Lung (tissue), 12 donors: ENCODE results near the gene CMSS1. TPM values are rescaled to one million over a fixed set of nuclear protein-coding genes. Genes with fewer than 3 reads are reported as not detected.
"Not testable (repeated sequence)": the region's sequence is repeated elsewhere in the genome, so short reads cannot be mapped to it uniquely, and the experiment has no call there.

ENCODE experiments used
- ATAC-seq: fragments of 200-7000 bp; cut with Tn5 transposase; one replicate; pipeline ENCODE4 v1.9.1; 2020; ENCODE audit warnings: moderate number of reproducible peaks; ENCODE audit not compliant: insufficient read depth, low FRiP score
- DNase-seq, 3 donors: peaks; one replicate each; pipeline ENCODE4 v3.0.0-alpha.2; 2013 to 2017
- H3K27ac ChIP-seq, 2 donors: one replicate each; pipeline ENCODE4 v1.5.1; 2013; ENCODE audit warnings: mild to moderate bottlenecking in 2 of 2, moderate library complexity in 2 of 2, control low read depth in 1 of 2, inconsistent platforms in 1 of 2, low read depth in 1 of 2, low read length in 1 of 2
- H3K27me3 ChIP-seq, 3 donors: one replicate each; pipeline ENCODE4 v1.5.1; 2013; ENCODE audit warnings: low read length in 2 of 3; ENCODE audit not compliant: control insufficient read depth in 3 of 3, insufficient read depth in 3 of 3
- H3K36me3 ChIP-seq, 4 donors: one replicate each; pipeline ENCODE4 v1.5.1; 2013; ENCODE audit warnings: low read length in 4 of 4, mild to moderate bottlenecking in 1 of 4, moderate library complexity in 1 of 4; ENCODE audit not compliant: control insufficient read depth in 4 of 4, insufficient read depth in 4 of 4
- H3K4me1 ChIP-seq, 5 donors: one replicate each; pipeline ENCODE4 v1.5.1; 2013; ENCODE audit warnings: low read length in 5 of 5, mild to moderate bottlenecking in 2 of 5, moderate library complexity in 1 of 5; ENCODE audit not compliant: control insufficient read depth in 5 of 5, insufficient read depth in 5 of 5
- H3K4me3 ChIP-seq: one replicate; pipeline ENCODE4 v1.5.1; 2013; ENCODE audit warnings: mild to moderate bottlenecking, control low read depth, moderate library complexity
- H3K9ac ChIP-seq, 2 donors: one replicate each; pipeline ENCODE4 v1.5.1; 2013; ENCODE audit warnings: low read length in 2 of 2, control low read depth in 1 of 2; ENCODE audit not compliant: insufficient read depth in 1 of 2
- H3K9me3 ChIP-seq, 4 donors: one replicate each; pipeline ENCODE4 v1.5.1; 2013; ENCODE audit warnings: low read length in 3 of 4, mild to moderate bottlenecking in 1 of 4, moderate library complexity in 1 of 4; ENCODE audit not compliant: control insufficient read depth in 4 of 4, insufficient read depth in 3 of 4
- WGBS, 2 donors: extraction: QIAGEN DNeasy Blood & Tissue Kit; methylation state at CpG; one replicate each; pipeline ENCODE4 v1.1.7; 2013; 5-methylcytosine and 5-hydroxymethylcytosine counted together
- polyA plus RNA-seq, 2 donors: library from polyadenylated mRNA; stranded (reverse); fragments of 200-250 nt; gene quantifications; one replicate each; pipeline ENCODE4 v1.2.1, GENCODE V29; 2013
- total RNA-seq, 2 donors: library from RNA; depleted of rRNA in 1 of 2; stranded (reverse); fragments of >200 nt in 1 of 2; gene quantifications; one replicate each; pipeline ENCODE4 v1.2.1, GENCODE V29; 2014 to 2021
- TF ChIP-seq, protein P1 (sequence below): IDR thresholded peaks from 2 replicates; pipeline ENCODE4 v1.5.1; 2012; ENCODE audit warnings: mild to moderate bottlenecking; ENCODE audit errors: control extremely low read depth, extremely low read depth
- donor health status: control.
- donor health status: control.
- donor health status: Bipolar disorder and iron deficiency.
- donor health status: healthy.
- donor health status: DM: yes; HTN: yes; CAD: no.

CMSS1 gene
- total and polyA plus RNA-seq, 4 donors = 12.3 to 28.9 (median 22.6) TPM

DNA sequence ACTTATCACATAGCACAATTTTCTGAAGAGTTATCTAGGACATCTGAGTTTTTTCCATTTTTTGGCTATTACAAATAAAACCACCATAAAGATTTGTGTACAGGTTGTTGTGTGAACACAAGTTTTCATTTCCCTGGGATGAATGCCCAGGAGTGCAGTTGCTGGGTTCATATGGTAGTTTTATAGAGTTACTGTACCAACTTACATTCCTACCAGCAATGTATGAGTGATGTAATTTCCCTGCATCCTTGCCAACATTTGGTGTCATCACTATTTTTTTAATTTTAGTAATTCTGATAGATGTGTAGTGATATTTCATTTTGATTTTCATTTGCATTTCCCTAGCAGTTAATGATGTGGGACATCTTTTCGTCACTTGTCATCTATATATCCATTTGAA, 276.2 kb downstream of the CMSS1 start:
- no peaks in the 10 kb centered on the region for H3K36me3 ChIP-seq
- no peaks in the 10 kb centered on the region for H3K9me3 ChIP-seq
- DNase-seq (no peak), ATAC-seq (no peak)
- no peak overlapping the region for H3K27ac ChIP-seq
- WGBS, 2 donors = 96 to 97% methylated on average over 1 of the region's 1 CpG
- TF ChIP-seq, protein P1, sequence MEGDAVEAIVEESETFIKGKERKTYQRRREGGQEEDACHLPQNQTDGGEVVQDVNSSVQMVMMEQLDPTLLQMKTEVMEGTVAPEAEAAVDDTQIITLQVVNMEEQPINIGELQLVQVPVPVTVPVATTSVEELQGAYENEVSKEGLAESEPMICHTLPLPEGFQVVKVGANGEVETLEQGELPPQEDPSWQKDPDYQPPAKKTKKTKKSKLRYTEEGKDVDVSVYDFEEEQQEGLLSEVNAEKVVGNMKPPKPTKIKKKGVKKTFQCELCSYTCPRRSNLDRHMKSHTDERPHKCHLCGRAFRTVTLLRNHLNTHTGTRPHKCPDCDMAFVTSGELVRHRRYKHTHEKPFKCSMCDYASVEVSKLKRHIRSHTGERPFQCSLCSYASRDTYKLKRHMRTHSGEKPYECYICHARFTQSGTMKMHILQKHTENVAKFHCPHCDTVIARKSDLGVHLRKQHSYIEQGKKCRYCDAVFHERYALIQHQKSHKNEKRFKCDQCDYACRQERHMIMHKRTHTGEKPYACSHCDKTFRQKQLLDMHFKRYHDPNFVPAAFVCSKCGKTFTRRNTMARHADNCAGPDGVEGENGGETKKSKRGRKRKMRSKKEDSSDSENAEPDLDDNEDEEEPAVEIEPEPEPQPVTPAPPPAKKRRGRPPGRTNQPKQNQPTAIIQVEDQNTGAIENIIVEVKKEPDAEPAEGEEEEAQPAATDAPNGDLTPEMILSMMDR = no peak
- no peak overlapping the region for H3K9ac ChIP-seq
- H3K27me3 ChIP-seq = no peaks in the 10 kb centered on the region
- no peak overlapping the region for H3K4me3 ChIP-seq
- peaks cover 0 to 10% (median 5%) of the 10 kb centered on the region in 5 donors for H3K4me1 ChIP-seq

DNA sequence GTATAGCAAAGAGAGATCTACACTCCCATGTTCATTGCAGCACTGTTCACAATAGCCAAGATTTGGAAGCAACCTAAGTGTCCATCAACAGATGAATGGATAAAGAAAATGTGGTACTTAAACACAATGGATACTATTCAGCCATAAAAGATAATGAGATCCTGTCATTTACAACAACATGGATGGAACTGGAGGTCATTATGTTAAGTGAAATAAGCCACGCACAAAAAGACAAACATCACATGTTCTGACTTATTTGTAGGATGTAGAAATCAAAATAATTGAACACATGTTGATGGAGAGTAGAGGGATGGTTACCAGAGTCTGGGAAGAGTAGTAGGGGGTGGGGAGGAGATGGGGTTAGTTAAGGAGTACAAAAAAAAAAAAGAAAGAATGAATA, 278.6 kb downstream of the CMSS1 start:
- H3K36me3 ChIP-seq, DNase-seq, H3K27me3 ChIP-seq, H3K4me3 ChIP-seq, H3K9ac ChIP-seq, ATAC-seq, H3K9me3 ChIP-seq, H3K27ac ChIP-seq: not testable (repeated sequence)
- 95% methylated on average over 1 of the region's 1 CpG for WGBS, 2 donors
- H3K4me1 ChIP-seq = peaks cover 2 to 16% (median 5%) of the 10 kb centered on the region in 5 donors

DNA sequence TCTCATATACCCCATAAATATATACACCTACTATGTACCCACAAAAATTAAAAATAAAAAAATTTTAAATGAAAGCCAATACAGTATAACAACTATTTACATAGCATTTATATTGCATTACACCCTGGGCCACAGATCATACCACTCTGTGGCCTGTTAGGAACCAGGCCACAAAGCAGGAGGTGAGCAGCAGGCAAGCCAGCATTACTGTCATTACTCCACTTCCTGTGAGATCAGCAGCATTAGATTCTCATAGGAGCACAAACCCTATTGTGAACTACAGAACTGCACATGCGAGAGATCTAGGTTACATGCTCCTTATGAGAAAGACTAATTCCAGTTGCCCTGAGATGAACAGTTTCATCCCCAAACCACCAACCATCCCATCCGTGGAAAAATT, 279.2 kb downstream of the CMSS1 start:
- 73 to 90% methylated on average over 2 of the region's 2 CpGs for WGBS, 2 donors
- no peaks in the 10 kb centered on the region for H3K27me3 ChIP-seq
- ATAC-seq = no peak

DNA sequence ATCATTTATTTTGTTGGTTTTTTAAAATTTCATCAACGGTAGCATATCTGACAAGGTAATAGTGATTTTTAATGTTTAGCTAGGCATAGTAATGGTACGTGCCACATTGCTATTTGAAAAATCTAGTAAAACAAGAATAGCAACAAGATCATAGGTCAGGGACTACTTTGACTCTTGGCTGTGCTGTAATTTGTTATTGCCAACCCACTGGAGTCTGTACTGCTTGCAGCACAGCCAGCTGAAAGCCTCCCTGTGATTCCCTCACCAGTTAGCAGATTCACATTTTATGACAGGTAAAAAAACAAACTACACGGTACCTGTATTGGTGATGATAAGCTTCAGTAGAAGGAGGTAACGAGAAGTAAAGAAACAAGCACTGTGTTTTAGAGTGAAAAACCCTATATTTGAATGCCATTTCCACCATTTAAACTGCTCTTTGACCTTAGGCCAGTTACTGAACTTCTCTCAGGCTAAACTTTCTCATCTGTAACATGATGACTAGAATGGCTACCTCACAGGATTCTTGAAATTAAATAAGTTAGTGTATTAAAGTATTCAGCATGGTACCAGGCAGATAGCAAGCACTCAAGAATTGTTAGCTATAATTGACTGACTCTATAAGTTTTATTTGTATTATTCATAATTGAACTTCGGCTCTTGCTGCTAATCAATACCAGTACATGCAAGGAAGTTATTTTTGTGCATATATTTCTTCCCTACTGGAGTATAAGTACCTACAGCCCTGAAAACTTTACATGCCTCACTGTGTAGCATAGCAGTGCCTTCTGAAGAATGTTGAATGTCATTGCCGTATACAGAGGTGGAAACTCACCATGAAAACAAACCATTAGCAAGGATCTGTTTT, 280.5 kb downstream of the CMSS1 start:
- DNase-seq = peak in 2 of 3 donors; percentile 58 to 80
- H3K4me1 ChIP-seq = peaks cover 4 to 12% (median 8%) of the 10 kb centered on the region in 5 donors
- H3K4me3 ChIP-seq = no peak overlapping the region
- H3K36me3 ChIP-seq = no peaks in the 10 kb centered on the region
- H3K27me3 ChIP-seq = no peaks in the 10 kb centered on the region
- ATAC-seq = peak; percentile 29
- peak overlapping the region in 1 of 2 donors; percentile 77 for H3K27ac ChIP-seq
- 67 to 82% methylated on average over 6 of the region's 6 CpGs for WGBS, 2 donors
- H3K9ac ChIP-seq = peak overlapping the region in 1 of 2 donors; percentile 8
- TF ChIP-seq, protein P1 = no peak
- no peaks in the 10 kb centered on the region for H3K9me3 ChIP-seq

More for the DNA sequence above, 279.2 kb downstream of the CMSS1 start:
- Histone ChIP-seq H3K9me3 (no peaks in the 10 kb centered on the region), H3K4me3 (no peak overlapping the region), H3K9ac (no peak overlapping the region), H3K27ac (no peak overlapping the region), H3K36me3 (no peaks in the 10 kb centered on the region), H3K4me1 (peaks cover 2 to 16% (median 5%) of the 10 kb centered on the region in 5 donors)
- DNase-seq = no peak
- TF ChIP-seq, protein P1 = no peak
